Measurements from ENCODE around the gene CD36.
"Not testable (repeated sequence)": the region's sequence is repeated elsewhere in the genome, so short reads cannot be mapped to it uniquely, and the experiment has no call there.

CD36 gene

GRCh38 chr7:80654887-80655340 is 16.5 kb downstream of the CD36 start:
- no peak for DNase-seq

- DNase-seq: no peak
Measured at GRCh38 chr7:80656029-80656428, 17.6 kb downstream of the CD36 start.

GRCh38 chr7:80659120-80660055 is 20.9 kb downstream of the CD36 start:
- peak in 3 of 4 experiments; percentile 40 to 69 (median 67) for DNase-seq

GRCh38 chr7:80660939-80661338 is 22.5 kb downstream of the CD36 start:
- DNase-seq: no peak

- peak in 2 of 4 experiments; percentile 25 to 27 for DNase-seq
Measured at GRCh38 chr7:80661729-80662128, 23.3 kb downstream of the CD36 start.

GRCh38 chr7:80662252-80662651 is 23.8 kb downstream of the CD36 start:
- no peak for DNase-seq

- no peak for DNase-seq
Measured at GRCh38 chr7:80665526-80665925, 27.1 kb downstream of the CD36 start.

GRCh38 chr7:80666376-80666775 is 27.9 kb downstream of the CD36 start:
- DNase-seq: no peak

GRCh38 chr7:80669367-80669766 is 30.9 kb downstream of the CD36 start:
- DNase-seq: not testable (repeated sequence)

- peak in 1 of 4 experiments; percentile 16 for DNase-seq
Measured at GRCh38 chr7:80671744-80672143, 33.3 kb downstream of the CD36 start.

- DNase-seq: no peak
Measured at GRCh38 chr7:80675090-80675489, 36.6 kb downstream of the CD36 start.

- no peak for DNase-seq
Measured at GRCh38 chr7:80676404-80676803, 38.0 kb downstream of the CD36 start.

- no peak for DNase-seq
Measured at GRCh38 chr7:80677629-80678028, 39.2 kb downstream of the CD36 start.

GRCh38 chr7:80678707-80679106 is 40.3 kb downstream of the CD36 start:
- no peak for DNase-seq

GRCh38 chr7:80679921-80680907 is 41.8 kb downstream of the CD36 start:
- DNase-seq: peak; percentile 58 to 84 (median 71)

GRCh38 chr7:80681272-80681885 is 42.9 kb downstream of the CD36 start:
- DNase-seq: peak in 3 of 4 experiments; percentile 22 to 54 (median 35)

GRCh38 chr7:80682744-80683143 is 44.3 kb downstream of the CD36 start:
- no peak for DNase-seq

GRCh38 chr7:80686576-80686975 is 48.1 kb downstream of the CD36 start:
- peak in 3 of 4 experiments; percentile 5 to 68 (median 65) for DNase-seq

- DNase-seq: peak; percentile 27 to 87 (median 68)
Measured at GRCh38 chr7:80699045-80699638, 60.7 kb downstream of the CD36 start.

GRCh38 chr7:80699721-80700256 is 61.3 kb downstream of the CD36 start:
- DNase-seq: peak; percentile 61 to 89 (median 74)

- no peak for DNase-seq
Measured at GRCh38 chr7:80703272-80703671, 64.8 kb downstream of the CD36 start.
